Pulmonary artery endothelial cell (primary cell): ENCODE measurements around the gene APCDD1L. TPM values are rescaled to one million over a fixed set of nuclear protein-coding genes. Genes with fewer than 3 reads are reported as not detected.

Experiments used
- DNase-seq: peaks from one replicate; pipeline ENCODE4 v3.0.0-alpha.2; 2011; ENCODE audit warnings: low read depth, low spot score
- total RNA-seq: library from RNA; depleted of rRNA; stranded (reverse); fragments of >200 nt; gene quantifications from 2 replicates; pipeline ENCODE4 v1.2.3, GENCODE V29; 2014

APCDD1L gene
- total RNA-seq, 1 donor from 2014 or later, result 0.26 TPM

- no peak for DNase-seq
Observed at GRCh38 chr20:58492074-58492718, 23.0 kb downstream of the APCDD1L start.

GRCh38 chr20:58486207-58486606, 29.0 kb downstream of the APCDD1L start:
- DNase-seq, result no peak

GRCh38 chr20:58485393-58485792, 29.8 kb downstream of the APCDD1L start:
- DNase-seq, result no peak

GRCh38 chr20:58483470-58483869, 31.7 kb downstream of the APCDD1L start:
- DNase-seq, result no peak

- no peak for DNase-seq
Observed at GRCh38 chr20:58483051-58483450, 32.1 kb downstream of the APCDD1L start.

GRCh38 chr20:58482416-58482815, 32.8 kb downstream of the APCDD1L start:
- DNase-seq, result no peak

- DNase-seq, result no peak
Observed at GRCh38 chr20:58481481-58482021, 33.6 kb downstream of the APCDD1L start.

GRCh38 chr20:58480551-58481336, 34.5 kb downstream of the APCDD1L start:
- DNase-seq, result no peak

GRCh38 chr20:58479726-58480440, 35.3 kb downstream of the APCDD1L start:
- no peak for DNase-seq

GRCh38 chr20:58478141-58478805, 36.9 kb downstream of the APCDD1L start:
- DNase-seq, result no peak

GRCh38 chr20:58475466-58475865, 39.7 kb downstream of the APCDD1L start:
- DNase-seq, result no peak

- DNase-seq, result no peak
Observed at GRCh38 chr20:58473453-58474425, 41.5 kb downstream of the APCDD1L start.

GRCh38 chr20:58472273-58473018, 42.8 kb downstream of the APCDD1L start:
- DNase-seq, result no peak

- DNase-seq, result no peak
Observed at GRCh38 chr20:58471193-58472164, 43.7 kb downstream of the APCDD1L start.

GRCh38 chr20:58470336-58471192, 44.6 kb downstream of the APCDD1L start:
- DNase-seq, result no peak

GRCh38 chr20:58469616-58470015, 45.6 kb downstream of the APCDD1L start:
- DNase-seq, result no peak
